GM12892 (cell line): Measurements from ENCODE around the gene SEZ6L2.
A peak's percentile ranks its signal among the peaks of the same experiment; 100 is the strongest.
"Not testable (repeated sequence)": the region's sequence is repeated elsewhere in the genome, so short reads cannot be mapped to it uniquely, and the experiment has no call there.

Experiments used
- DNase-seq: peaks from one replicate; pipeline ENCODE4 v3.0.0; 2011; ENCODE audit not compliant: insufficient read length
- FAIRE-seq: peaks from 2 replicates; lab custom pipeline; 2011; peaks lifted over from hg19 to GRCh38; lab: Jason Lieb, UNC
- POLR2A ChIP-seq: IDR thresholded peaks from 2 replicates; pipeline ENCODE4 v1.6.1; 2011; ENCODE audit warnings: low read depth, low read length, control low read depth
- POLR2AphosphoS5 ChIP-seq: IDR thresholded peaks from 2 replicates; pipeline ENCODE4 v1.6.1; 2011; ENCODE audit warnings: low read depth, low read length, control low read depth
- TAF1 ChIP-seq: IDR thresholded peaks from 2 replicates; pipeline ENCODE4 v1.6.1; 2011; ENCODE audit warnings: low read depth, mild to moderate bottlenecking, control low read depth, low read length, borderline replicate concordance

The SEZ6L2 gene

GRCh38 chr16:29876217-29876593 is 23.1 kb downstream of the SEZ6L2 start:
- FAIRE-seq (no peak), DNase-seq (no peak)
- no peak for TF ChIP-seq TAF1
- no peak for TF ChIP-seq POLR2AphosphoS5
- TF ChIP-seq POLR2A, result no peak

- FAIRE-seq (no peak), DNase-seq (no peak)
- TF ChIP-seq TAF1, result no peak
- TF ChIP-seq POLR2AphosphoS5, result no peak
Observed at GRCh38 chr16:29875206-29875605, 24.1 kb downstream of the SEZ6L2 start.

- DNase-seq, result no peak
- TF ChIP-seq POLR2AphosphoS5, result no peak
- no peak for TF ChIP-seq POLR2A
- no peak for TF ChIP-seq TAF1
- no peak for FAIRE-seq
Observed at GRCh38 chr16:29873319-29873718, 26.0 kb downstream of the SEZ6L2 start.

GRCh38 chr16:29871822-29872546 is 27.4 kb downstream of the SEZ6L2 start:
- no peak for FAIRE-seq
- no peak for DNase-seq
- no peak for TF ChIP-seq POLR2AphosphoS5
- no peak for TF ChIP-seq TAF1
- TF ChIP-seq POLR2A, result no peak

GRCh38 chr16:29869067-29869466 is 30.3 kb downstream of the SEZ6L2 start:
- not testable (repeated sequence) for DNase-seq, FAIRE-seq

GRCh38 chr16:29868396-29869009 is 30.8 kb downstream of the SEZ6L2 start:
- DNase-seq (no peak), FAIRE-seq (no peak)
- no peak for TF ChIP-seq TAF1
- TF ChIP-seq POLR2A, result no peak
- no peak for TF ChIP-seq POLR2AphosphoS5

- no peak for FAIRE-seq
- TF ChIP-seq TAF1 (no peak), POLR2AphosphoS5 (no peak), POLR2A (no peak)
- DNase-seq, result no peak
Observed at GRCh38 chr16:29864205-29864604, 35.1 kb downstream of the SEZ6L2 start.

- FAIRE-seq (no peak), DNase-seq (no peak)
- TF ChIP-seq TAF1 (no peak), POLR2A (no peak)
Observed at GRCh38 chr16:29863669-29863984, 35.7 kb downstream of the SEZ6L2 start.

- TF ChIP-seq POLR2A, result no peak
- no peak for TF ChIP-seq TAF1
- TF ChIP-seq POLR2AphosphoS5, result no peak
- peak; percentile 95 for FAIRE-seq
- DNase-seq, result peak; percentile 85
Observed at GRCh38 chr16:29862884-29863668, 36.3 kb downstream of the SEZ6L2 start, which contains the start of gene CDIPT. CDIPT (minus strand) TSS chr16:29863226; CDS start chr16:29862857, 369 bp downstream.

- peak; percentile 58 for FAIRE-seq
- TF ChIP-seq POLR2A, result no peak
- TF ChIP-seq POLR2AphosphoS5, result no peak
- TF ChIP-seq TAF1, result no peak
- DNase-seq, result no peak
Observed at GRCh38 chr16:29862383-29862883, 36.9 kb downstream of the SEZ6L2 start.

GRCh38 chr16:29860218-29860617 is 39.1 kb downstream of the SEZ6L2 start:
- FAIRE-seq (no peak), DNase-seq (no peak)
- TF ChIP-seq TAF1, result no peak
- TF ChIP-seq POLR2A, result no peak
- TF ChIP-seq POLR2AphosphoS5, result no peak

- no peak for DNase-seq
- no peak for FAIRE-seq
- TF ChIP-seq POLR2AphosphoS5 (no peak), TAF1 (no peak), POLR2A (no peak)
Observed at GRCh38 chr16:29858974-29859373, 40.4 kb downstream of the SEZ6L2 start.

- FAIRE-seq (no peak), DNase-seq (no peak)
- TF ChIP-seq POLR2AphosphoS5, result no peak
Observed at GRCh38 chr16:29858149-29858849, 41.1 kb downstream of the SEZ6L2 start.
